ENCODE measurements around the gene SUGP1.

DNA sequence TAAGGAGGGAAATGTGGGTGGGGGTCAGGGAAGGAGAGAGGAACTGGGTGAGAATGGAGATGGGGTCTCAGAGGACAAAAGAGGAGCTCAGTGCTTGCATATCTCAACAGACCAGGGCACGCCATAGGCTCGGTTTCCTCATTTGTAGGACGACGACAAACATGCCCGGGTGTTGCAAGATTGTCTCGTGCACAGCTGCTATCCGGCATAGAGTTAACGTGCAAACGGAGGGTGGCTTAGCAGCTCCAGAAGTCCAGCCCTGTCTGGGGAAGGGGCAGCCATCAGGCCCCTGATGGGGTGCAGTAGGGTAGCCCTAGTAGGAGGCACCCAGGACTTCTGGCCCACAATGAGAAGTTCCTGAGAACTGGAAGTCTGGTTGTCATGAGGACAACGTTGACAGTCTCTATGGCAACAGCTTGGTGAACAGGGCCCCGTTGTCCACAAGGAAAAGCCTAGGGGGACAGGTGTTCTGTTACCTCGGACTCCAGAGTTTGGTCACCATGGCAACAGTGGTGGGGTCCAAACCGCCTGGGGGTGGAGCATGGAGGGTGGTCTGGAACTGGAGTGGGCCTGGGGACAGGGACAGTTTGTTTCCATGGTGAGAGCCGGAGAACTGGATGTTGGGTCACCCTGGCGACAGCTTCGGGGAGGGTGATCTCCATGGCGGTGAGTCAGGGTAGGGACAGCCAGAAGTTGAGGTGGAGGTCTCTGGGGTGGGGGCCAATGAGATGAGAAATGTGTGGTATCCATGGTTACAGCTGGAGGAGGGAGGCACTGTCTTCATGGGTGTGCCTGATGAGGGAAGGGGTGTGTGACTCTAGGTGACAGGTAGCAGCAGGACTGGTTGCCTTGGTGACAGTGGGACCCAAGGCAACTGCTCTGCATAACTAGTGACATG is 64.0 kb downstream of the SUGP1 start:
- no peak for TF ChIP-seq POLR2A (IDR thresholded peaks at IDR 0.05)
- TF ChIP-seq, protein P1, sequence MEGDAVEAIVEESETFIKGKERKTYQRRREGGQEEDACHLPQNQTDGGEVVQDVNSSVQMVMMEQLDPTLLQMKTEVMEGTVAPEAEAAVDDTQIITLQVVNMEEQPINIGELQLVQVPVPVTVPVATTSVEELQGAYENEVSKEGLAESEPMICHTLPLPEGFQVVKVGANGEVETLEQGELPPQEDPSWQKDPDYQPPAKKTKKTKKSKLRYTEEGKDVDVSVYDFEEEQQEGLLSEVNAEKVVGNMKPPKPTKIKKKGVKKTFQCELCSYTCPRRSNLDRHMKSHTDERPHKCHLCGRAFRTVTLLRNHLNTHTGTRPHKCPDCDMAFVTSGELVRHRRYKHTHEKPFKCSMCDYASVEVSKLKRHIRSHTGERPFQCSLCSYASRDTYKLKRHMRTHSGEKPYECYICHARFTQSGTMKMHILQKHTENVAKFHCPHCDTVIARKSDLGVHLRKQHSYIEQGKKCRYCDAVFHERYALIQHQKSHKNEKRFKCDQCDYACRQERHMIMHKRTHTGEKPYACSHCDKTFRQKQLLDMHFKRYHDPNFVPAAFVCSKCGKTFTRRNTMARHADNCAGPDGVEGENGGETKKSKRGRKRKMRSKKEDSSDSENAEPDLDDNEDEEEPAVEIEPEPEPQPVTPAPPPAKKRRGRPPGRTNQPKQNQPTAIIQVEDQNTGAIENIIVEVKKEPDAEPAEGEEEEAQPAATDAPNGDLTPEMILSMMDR (IDR thresholded peaks at IDR 0.05): no peak
